NT2/D1 (cell line): Measurements from ENCODE around the gene TRMT44.

Source experiments
- YY1 ChIP-seq: IDR thresholded peaks from 2 replicates; pipeline ENCODE4 v1.6.1; 2011; ENCODE audit not compliant: insufficient read length, insufficient read depth
- ZNF274 ChIP-seq: IDR thresholded peaks from 2 replicates; pipeline ENCODE4 v1.6.1; 2011; ENCODE audit warnings: mild to moderate bottlenecking, low read depth, low read length

DNA sequence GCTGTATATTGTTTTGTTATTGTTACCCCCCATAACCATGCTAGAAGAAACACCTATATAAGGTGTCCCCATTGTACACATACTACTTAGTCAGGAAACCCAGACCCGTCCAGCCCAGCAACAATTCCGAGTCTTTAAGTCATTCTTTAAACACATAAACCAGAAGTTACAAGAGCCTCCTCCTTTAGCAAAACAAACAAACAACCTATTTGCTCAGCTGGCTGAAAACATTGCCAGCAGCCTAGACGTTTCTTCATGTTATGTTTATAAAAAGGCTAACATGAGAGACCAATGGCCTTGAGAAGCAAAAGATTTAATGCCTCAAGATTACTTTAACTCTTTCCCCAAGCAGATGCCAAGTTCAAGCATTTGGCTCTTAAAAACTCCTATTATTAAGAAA lies 1.4 kb upstream of the TRMT44 start:
- TF ChIP-seq ZNF274, result no peak
- TF ChIP-seq YY1, result no peak
